Kidney epithelial cell (primary cell): ENCODE data around the gene PBX1. TPM values are rescaled to one million over a fixed set of nuclear protein-coding genes. Genes with fewer than 3 reads are reported as not detected.

ENCODE experiments used
- DNase-seq: peaks from one replicate; pipeline ENCODE4 v3.0.0-alpha.2; 2010; ENCODE audit warnings: low read depth
- H3K27me3 ChIP-seq: 2 replicates; pipeline ENCODE4 v1.6.0; 2011; ENCODE audit warnings: low read length; ENCODE audit not compliant: control insufficient read depth, insufficient read depth
- H3K36me3 ChIP-seq: 2 replicates; pipeline ENCODE4 v1.5.1; 2011; ENCODE audit warnings: low read length; ENCODE audit not compliant: control insufficient read depth, insufficient read depth
- H3K4me3 ChIP-seq: 2 replicates; pipeline ENCODE4 v1.5.1; 2011; ENCODE audit warnings: low read depth, mild to moderate bottlenecking, control low read depth, low read length
- total RNA-seq: library from RNA; depleted of rRNA; stranded (reverse); fragments of >200 nt; gene quantifications from 2 replicates; pipeline ENCODE4 v1.2.3, GENCODE V29; 2015
- TF ChIP-seq, protein P1 (sequence below): IDR thresholded peaks from 2 replicates; pipeline ENCODE4 v1.5.1; 2011; ENCODE audit warnings: mild to moderate bottlenecking, moderate library complexity, low read length, control low read depth, inconsistent platforms; ENCODE audit not compliant: insufficient read depth, poor library complexity, severe bottlenecking

Gene PBX1
- total RNA-seq, 1 donor from 2014 or later = 5.7 TPM

DNA sequence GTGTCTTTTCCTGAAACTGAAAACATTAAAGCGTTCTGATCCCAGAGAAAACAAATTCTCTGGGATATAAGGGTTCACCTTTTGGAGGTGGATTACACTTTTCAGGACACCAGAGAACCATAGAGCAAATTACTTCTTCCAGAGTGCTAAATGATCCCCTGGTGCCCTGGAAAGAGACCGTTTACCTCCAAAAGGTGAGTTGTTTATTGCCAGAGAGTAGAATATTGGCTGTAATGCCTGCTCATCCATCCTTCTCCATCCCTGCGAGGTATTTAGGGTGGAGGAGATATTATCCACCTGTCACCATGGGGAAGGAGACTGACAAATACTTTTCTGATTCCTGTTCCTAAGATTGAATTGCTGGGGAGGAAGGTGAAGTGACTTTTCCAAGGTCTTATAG is 30.4 kb downstream of the PBX1 start:
- TF ChIP-seq, protein P1, sequence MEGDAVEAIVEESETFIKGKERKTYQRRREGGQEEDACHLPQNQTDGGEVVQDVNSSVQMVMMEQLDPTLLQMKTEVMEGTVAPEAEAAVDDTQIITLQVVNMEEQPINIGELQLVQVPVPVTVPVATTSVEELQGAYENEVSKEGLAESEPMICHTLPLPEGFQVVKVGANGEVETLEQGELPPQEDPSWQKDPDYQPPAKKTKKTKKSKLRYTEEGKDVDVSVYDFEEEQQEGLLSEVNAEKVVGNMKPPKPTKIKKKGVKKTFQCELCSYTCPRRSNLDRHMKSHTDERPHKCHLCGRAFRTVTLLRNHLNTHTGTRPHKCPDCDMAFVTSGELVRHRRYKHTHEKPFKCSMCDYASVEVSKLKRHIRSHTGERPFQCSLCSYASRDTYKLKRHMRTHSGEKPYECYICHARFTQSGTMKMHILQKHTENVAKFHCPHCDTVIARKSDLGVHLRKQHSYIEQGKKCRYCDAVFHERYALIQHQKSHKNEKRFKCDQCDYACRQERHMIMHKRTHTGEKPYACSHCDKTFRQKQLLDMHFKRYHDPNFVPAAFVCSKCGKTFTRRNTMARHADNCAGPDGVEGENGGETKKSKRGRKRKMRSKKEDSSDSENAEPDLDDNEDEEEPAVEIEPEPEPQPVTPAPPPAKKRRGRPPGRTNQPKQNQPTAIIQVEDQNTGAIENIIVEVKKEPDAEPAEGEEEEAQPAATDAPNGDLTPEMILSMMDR = no peak
- no peak overlapping the region for H3K4me3 ChIP-seq
- H3K27me3 ChIP-seq = no peaks in the 10 kb centered on the region
- no peaks in the 10 kb centered on the region for H3K36me3 ChIP-seq
- no peak for DNase-seq

DNA sequence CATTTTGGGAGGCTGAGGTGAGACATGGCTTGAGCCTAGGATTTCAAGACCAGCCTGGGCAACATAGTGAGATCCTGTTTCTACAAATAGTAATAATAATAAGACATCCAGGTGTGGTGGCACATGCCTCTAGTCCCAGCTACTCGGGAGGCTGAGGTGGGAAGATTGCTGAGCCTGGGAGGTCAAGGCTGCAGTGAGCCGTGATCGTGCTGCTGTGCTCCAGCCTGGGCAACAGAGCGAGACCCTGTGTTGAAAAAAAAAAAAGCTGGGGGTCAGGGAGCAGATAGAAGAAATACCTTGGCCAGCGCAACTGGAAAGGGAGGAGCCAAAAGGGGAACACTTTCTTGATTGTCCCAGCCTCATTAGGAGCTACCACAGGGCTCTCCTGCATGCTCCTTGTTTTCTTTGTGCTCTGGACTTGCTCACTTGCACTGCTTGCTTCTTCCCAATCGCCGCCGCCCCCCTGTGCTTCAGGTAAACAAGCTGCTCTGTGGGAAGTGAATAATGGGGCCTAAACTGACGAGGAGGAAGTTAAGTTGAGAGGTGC is 31.1 kb downstream of the PBX1 start:
- TF ChIP-seq, protein P1 = no peak
- DNase-seq = no peak
- no peak overlapping the region for H3K4me3 ChIP-seq
- no peaks in the 10 kb centered on the region for H3K27me3 ChIP-seq
- H3K36me3 ChIP-seq = no peaks in the 10 kb centered on the region

DNA sequence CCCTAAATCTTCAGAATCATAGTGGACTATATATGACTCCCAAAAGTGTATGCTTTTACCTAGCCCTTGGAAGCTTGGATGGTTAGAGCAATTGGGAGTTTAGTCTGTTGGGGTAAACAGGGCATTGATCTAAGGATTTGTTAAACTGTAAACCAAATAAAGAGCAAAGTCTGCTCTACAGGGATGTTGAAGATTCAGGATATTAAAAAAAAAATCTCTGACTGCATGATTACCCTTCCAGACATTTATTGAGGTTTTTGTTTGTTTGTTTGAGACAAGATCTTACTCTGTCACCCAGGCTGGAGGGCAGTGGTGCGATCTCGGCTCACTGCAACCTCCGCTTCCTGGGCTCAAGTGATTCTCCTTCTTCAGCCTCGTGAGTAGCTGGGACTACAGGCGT is 31.6 kb downstream of the PBX1 start:
- no peak for DNase-seq
- no peaks in the 10 kb centered on the region for H3K27me3 ChIP-seq
- TF ChIP-seq, protein P1 = no peak

DNA sequence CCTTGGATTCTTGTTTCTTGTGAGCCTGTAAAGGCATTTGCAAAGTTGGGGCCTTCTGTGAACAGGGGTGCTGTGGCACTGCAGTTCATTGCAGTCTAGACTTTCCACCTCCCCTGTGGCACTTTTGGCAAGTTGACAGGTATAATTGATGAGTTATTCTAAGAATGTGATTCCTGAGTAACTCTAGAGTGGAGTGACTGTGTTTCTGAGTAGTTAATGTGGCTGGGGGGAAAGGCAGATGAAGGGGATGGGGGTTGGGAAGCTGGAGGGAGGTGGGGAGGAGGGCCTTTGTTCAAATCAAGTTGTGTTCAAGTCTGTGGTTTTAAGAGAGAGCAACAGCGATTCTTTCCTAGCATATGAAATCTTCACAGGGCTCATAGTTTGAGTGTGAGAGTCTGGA is 32.9 kb downstream of the PBX1 start:
- DNase-seq = no peak
- no peaks in the 10 kb centered on the region for H3K27me3 ChIP-seq
- no peaks in the 10 kb centered on the region for H3K36me3 ChIP-seq
- no peak overlapping the region for H3K4me3 ChIP-seq
- TF ChIP-seq, protein P1 = no peak

More for the DNA sequence above, 31.6 kb downstream of the PBX1 start:
- no peaks in the 10 kb centered on the region for H3K36me3 ChIP-seq
- no peak overlapping the region for H3K4me3 ChIP-seq

DNA sequence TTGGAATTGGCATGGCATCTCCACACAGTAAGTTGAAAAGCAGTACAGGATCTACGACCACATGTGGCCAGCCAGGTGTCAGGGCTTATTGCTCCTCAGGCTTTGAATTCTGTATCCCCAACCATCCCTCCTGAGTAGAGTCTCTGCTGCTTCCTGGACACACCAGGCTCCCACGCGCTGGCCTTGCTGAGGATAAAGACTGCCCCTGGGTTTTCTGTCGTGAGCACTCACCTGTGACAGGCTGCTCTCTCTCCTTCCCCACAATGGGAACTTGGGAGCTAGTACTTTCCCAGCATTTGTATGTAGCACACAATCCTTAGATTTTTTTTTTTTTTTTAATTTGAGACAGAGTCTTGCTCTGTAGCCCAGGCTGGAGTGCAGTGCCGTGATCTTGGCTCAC is 33.6 kb downstream of the PBX1 start:
- Histone ChIP-seq H3K27me3 (no peaks in the 10 kb centered on the region), H3K4me3 (no peak overlapping the region), H3K36me3 (no peaks in the 10 kb centered on the region)
- no peak for DNase-seq
- TF ChIP-seq, protein P1 = no peak

DNA sequence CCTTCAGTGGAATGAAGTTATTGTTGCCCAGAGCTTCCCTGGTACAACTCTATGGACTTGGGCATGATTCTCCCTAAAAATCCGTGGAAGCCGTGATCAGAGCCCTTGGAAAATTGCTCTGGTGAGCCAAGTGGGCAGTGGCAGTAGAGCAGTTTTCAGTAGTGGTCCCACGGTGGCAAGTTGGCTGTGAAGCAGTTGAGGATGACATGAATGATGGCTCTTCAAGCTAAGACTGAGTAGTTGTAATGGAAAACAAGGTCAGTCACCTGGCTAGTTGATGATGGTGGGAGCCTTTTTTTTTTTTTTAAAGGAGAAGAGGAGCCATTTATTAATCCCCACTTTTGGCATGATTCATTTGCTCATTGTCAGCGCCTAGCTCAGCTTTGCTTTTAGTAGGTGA is 36.2 kb downstream of the PBX1 start:
- TF ChIP-seq, protein P1 = no peak
- Histone ChIP-seq H3K36me3 (no peaks in the 10 kb centered on the region), H3K4me3 (no peak overlapping the region), H3K27me3 (no peaks in the 10 kb centered on the region)
- no peak for DNase-seq
